Mucosa of descending colon (tissue), 3 donors: Measurements from ENCODE around the gene ADGRB2. TPM values are rescaled to one million over a fixed set of nuclear protein-coding genes. Genes with fewer than 3 reads are reported as not detected.

Source experiments
- ATAC-seq: fragments of 200-7000 bp; cut with Tn5 transposase; one replicate; pipeline ENCODE4 v1.9.1; 2020; ENCODE audit warnings: mild to moderate bottlenecking, moderate library complexity
- DNase-seq, 3 donors: peaks; one replicate each; pipeline ENCODE4 v3.0.0-alpha.2; 2020
- H3K36me3 ChIP-seq: fragments of 200-600 bp; one replicate; pipeline ENCODE4 v1.8.0; 2021; ENCODE audit warnings: low read depth, mild to moderate bottlenecking
- H3K4me1 ChIP-seq: fragments of 200-600 bp; one replicate; pipeline ENCODE4 v1.8.0; 2021; ENCODE audit warnings: low read depth, mild to moderate bottlenecking
- H3K4me3 ChIP-seq: fragments of 200-600 bp; one replicate; pipeline ENCODE4 v1.8.0; 2021; ENCODE audit warnings: mild to moderate bottlenecking
- H3K9me3 ChIP-seq: fragments of 200-600 bp; one replicate; pipeline ENCODE4 v1.8.0; 2021; ENCODE audit warnings: mild to moderate bottlenecking
- CTCF ChIP-seq: fragments of 200-600 bp; IDR thresholded peaks from one replicate; pipeline ENCODE4 v1.8.0; 2022; ENCODE audit warnings: antibody characterized with exemption, mild to moderate bottlenecking
- intact Hi-C, 2 donors: fragments of 100-400 bp; cut with DNase I in 1 of 2; cut with micrococcal nuclease in 1 of 2; formaldehyde crosslinking; loops; one replicate each; pipeline versions ENCODE4 v1.11.0 to v1.11.1; 2022; cut with DNase I, micrococcal nuclease
- total RNA-seq, 3 donors: library from RNA; stranded (reverse); fragmentation: NEBNext Ultra II Directional in 2 of 3; extraction: Animal tissue kit (Norgen Biotek cat#: 25700) in 2 of 3; gene quantifications; one replicate each; pipeline versions ENCODE4 v1.2.1 to v1.2.4, GENCODE V29; 2021 to 2023
- donor health status: DM: no; HTN: no; CAD: no; lungs with moderate emphysema.
- donor health status: DM: no; HTN: no; CAD: no.
- donor health status: DM: no; HTN: yes; CAD: no.

The ADGRB2 gene
- total RNA-seq, 3 donors from 2014 or later = 0.55 to 3.8 (median 0.65) TPM

- no peaks in the 10 kb centered on the region for H3K36me3 ChIP-seq
- DNase-seq (no peak), ATAC-seq (no peak)
- no peaks in the 10 kb centered on the region for H3K9me3 ChIP-seq
- intact Hi-C loops = no loop called here
- H3K4me3 ChIP-seq = no peak overlapping the region
- H3K4me1 ChIP-seq = peaks cover 2% of the 10 kb centered on the region
- no peak for TF ChIP-seq CTCF
Observed at GRCh38 chr1:31748365-31748764, 15.8 kb downstream of the ADGRB2 start.

GRCh38 chr1:31747304-31747703 is 16.8 kb downstream of the ADGRB2 start:
- Histone ChIP-seq H3K4me1 (no peaks in the 10 kb centered on the region), H3K4me3 (no peak overlapping the region), H3K9me3 (no peaks in the 10 kb centered on the region), H3K36me3 (no peaks in the 10 kb centered on the region)
- intact Hi-C loops = no loop called here
- TF ChIP-seq CTCF = no peak
- ATAC-seq (no peak), DNase-seq (no peak)

- intact Hi-C loops = no loop called here
- no peak overlapping the region for H3K4me3 ChIP-seq
- ATAC-seq (no peak), DNase-seq (no peak)
- no peaks in the 10 kb centered on the region for H3K4me1 ChIP-seq
- no peak for TF ChIP-seq CTCF
- no peaks in the 10 kb centered on the region for H3K36me3 ChIP-seq
- H3K9me3 ChIP-seq = no peaks in the 10 kb centered on the region
Observed at GRCh38 chr1:31746687-31747086, 17.5 kb downstream of the ADGRB2 start.

- no peaks in the 10 kb centered on the region for H3K36me3 ChIP-seq
- H3K4me1 ChIP-seq = no peaks in the 10 kb centered on the region
- ATAC-seq = no peak
- no peak for TF ChIP-seq CTCF
- H3K9me3 ChIP-seq = no peaks in the 10 kb centered on the region
- DNase-seq = no peak
- no peak overlapping the region for H3K4me3 ChIP-seq
- intact Hi-C loops = no loop called here
Observed at GRCh38 chr1:31745946-31746670, 18.0 kb downstream of the ADGRB2 start.

- H3K4me3 ChIP-seq = no peak overlapping the region
- no peaks in the 10 kb centered on the region for H3K36me3 ChIP-seq
- no peaks in the 10 kb centered on the region for H3K4me1 ChIP-seq
- peak; percentile 85 for ATAC-seq
- H3K9me3 ChIP-seq = no peaks in the 10 kb centered on the region
- intact Hi-C loops = no loop called here
- TF ChIP-seq CTCF = peak; percentile 44
- DNase-seq = peak in 2 of 3 donors; percentile 79 to 81
Observed at GRCh38 chr1:31745096-31745945, 18.8 kb downstream of the ADGRB2 start.
